GM19099 (cell line): ENCODE results near the gene TBCD.

Source experiments
- POLR2A ChIP-seq: IDR thresholded peaks from 3 replicates; pipeline ENCODE4 v1.6.1; 2011; ENCODE audit warnings: low read depth; ENCODE audit not compliant: insufficient read length; ENCODE audit errors: extremely low read depth

Gene TBCD

DNA sequence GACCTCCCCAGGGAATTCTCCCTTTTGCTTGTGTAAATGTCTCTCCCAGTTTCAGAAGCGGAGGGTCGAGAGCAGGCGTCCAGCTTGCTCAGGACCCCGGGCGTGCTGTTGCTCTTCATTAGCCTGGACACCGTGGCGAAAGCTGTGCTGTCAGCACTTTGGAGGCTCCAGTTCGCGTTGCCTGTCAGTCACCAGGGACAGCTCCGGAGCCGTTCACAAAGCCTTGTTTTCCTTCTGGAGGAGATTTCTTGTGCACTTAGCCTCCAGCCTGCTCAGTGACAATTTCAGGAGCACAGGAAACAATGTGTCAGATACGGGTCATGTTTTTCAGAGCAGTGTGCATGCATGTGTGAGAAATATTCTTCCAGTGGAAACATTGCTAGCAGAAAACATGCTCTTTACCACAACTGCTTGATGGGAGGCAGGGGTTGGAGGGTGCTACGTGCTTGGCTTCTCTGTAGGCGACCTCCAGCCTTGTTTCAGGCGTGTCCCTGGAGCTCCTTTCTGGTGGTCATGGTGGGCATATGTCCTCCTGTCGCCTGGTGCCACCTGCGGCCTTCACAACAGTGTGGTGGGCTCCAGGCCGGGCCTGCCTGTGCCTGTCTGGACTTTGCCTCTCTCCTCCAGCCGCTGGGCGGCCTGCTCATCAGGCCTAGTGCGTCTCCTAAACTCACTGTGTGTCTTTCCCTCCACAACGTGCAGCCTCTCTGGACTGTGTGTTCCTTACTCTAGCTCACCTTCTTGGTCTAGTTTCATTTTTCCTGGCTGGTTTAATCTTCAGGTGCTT, 59.0 kb downstream of the TBCD start:
- no peak for TF ChIP-seq POLR2A

DNA sequence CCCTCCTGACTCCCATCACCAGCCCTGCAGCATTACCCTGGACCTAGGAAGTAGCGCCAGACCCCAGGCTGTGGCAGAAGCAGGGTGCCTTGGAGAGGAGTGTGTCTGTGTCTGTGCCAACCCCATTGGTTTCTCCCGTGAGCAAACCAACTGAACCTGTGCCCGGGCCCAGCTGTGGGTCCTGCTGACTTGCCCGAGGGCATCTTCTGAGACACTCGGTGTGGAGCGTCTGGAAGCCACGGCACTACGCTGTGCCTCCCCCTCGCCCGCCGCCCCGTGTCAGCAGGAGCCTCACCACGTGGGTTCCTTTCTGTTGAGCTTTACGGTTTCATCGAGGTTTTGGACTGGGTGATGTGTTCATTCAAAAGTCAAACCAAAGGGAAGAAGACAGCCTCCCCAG, 60.2 kb downstream of the TBCD start:
- no peak for TF ChIP-seq POLR2A

DNA sequence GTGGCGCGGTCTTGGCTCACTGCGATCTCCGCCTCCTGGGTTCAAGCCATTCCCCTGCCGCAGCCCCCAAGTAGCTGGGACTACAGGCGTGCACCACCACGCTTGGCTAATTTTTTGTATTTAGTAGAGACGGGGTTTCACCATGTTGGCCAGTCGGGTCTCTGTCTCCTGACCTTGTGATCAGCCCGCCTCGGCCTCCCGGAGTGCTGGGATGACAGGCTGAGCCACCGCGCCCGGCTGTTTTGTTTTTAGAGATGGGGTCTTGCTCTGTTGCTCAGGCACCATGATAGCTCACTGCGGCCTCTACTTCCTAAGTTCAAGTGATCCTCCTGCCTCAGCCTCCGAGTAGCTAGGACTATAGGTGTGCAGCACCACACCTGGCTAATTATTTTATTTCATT, 60.7 kb downstream of the TBCD start:
- TF ChIP-seq POLR2A = no peak

DNA sequence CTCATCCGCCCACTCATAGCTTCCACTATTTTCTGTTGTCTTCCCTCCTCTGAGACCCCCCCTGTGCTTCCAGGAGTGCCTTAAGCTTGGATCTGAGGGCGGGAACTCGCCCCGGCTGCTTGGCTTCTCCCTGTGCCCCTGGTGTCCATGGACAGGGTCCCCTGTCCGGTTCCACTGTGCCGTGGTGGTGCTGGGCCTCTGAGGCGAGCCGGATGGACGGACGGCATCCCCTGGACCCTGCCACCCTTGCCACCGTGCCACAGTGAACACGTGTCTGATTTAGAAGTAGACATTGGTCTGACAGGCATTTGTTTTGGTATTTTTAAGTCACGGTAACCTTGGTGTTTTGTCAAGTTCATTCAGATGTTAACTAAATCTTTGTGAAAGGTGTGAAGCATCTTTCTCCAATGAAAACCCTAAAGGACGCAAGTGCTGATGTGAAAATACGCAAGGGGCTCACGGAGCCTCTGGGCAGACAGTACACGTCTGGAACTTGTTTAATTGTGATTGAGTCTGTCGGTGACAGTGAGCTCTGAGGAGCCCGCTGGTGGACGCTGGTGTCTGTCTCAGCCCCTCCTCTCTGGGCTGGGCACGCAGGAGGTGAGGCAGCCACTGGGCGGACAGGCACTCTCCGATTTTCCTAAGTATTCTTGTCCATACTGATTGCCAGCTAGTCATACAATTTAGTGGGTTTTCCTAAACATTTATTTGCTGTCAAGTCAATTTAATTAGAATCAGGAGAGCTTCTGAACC, 61.6 kb downstream of the TBCD start:
- no peak for TF ChIP-seq POLR2A

DNA sequence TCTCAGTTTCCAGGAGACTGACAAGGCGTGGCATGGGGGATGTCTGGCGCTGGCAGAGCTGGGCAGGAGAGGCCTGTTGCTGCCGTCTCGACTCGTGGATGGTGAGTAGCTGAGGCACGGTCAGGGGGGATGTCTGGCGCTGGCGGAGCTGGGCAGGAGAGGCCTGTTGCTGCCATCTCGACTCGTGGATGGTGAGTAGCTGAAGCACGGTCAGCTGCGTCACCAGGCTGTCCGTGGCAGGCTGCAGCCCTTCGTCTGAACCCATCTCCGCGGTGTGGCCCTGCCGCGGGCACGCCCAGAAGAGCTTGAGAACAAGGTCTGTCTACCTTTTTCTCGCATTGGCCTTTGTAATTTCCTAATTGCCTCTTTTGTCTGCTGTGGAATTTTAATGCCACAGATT, 63.0 kb downstream of the TBCD start:
- no peak for TF ChIP-seq POLR2A

DNA sequence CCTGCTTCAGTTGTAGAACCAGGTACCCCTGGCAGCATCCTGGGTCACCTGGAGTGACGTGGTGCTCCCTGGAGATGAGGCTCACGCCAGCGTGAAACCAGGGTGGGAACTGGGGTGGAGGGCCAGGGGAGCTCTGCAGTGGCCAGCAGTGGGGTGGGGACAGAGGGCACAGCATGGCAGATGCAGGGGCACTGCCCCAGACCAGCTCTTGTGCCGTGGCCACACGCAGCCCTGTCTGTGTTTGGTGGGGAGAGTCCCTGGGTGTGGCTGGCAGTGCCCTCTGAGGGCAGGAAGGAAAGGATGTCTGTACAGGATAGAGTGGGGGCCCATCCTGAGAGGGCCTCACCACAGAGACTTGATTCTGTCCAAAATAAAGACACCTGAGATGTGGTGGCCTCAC, 63.5 kb downstream of the TBCD start:
- no peak for TF ChIP-seq POLR2A

DNA sequence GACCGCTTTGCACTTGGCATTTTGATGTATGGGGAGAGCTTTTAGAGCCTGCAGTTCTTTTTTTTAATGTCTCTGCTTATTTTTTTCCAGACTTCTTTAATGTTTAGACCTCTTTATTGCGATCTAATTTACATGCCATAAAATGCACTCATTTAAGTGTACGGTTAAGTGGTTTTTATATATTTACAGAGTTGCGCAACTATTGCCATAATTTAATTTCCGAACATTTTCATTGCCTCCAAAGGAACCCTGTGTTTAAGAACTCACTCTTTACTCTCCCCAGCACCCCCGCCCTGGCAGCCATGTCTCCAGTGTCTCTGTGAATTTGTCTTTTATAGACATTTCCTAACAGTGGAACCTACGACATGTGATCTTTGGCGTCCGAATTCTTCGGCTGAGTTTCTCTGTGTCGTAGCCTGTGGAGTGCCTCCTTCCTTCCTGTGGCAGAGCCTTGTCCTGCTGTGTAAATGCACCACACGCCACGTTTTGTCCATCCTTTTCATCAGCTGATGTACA, 64.0 kb downstream of the TBCD start:
- TF ChIP-seq POLR2A = no peak

DNA sequence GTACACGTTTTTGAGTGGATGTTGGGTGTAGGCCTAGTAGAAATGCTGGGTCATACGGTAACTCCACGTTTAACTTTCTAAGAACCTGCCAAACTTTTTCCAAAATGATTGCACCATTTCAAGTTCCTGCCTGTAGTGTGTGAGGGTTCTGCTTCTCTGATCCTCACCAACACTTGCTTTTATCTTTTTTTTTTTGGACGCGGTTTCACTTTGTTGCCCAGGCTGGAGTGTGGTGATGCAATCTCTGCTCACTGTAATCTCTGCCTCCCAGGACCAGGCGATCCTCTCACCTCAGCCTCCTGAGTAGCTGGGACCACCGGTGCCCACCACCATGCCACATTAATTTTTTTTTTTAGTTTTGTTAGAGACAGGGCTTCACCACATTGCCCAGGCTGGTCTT, 64.5 kb downstream of the TBCD start:
- TF ChIP-seq POLR2A = no peak

DNA sequence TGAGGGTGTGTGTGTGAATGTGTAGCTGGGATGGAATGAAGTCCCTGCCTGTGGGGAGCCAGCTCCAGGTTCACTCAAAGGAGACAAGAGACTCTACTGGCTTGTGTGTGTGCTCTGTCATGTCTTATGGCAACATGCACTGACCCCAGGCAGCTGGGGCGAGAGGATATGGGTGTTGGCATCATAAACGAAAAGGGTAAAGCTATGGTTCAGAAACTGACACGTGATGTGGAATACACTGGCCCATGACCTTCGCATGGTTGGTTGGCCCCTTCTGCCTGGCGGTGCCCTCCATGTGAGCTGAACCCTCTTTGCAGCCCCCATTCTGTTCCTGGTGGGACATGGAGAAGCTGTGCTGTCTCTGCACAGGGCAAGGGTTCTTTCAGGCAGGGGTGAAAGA, 66.1 kb downstream of the TBCD start:
- no peak for TF ChIP-seq POLR2A

DNA sequence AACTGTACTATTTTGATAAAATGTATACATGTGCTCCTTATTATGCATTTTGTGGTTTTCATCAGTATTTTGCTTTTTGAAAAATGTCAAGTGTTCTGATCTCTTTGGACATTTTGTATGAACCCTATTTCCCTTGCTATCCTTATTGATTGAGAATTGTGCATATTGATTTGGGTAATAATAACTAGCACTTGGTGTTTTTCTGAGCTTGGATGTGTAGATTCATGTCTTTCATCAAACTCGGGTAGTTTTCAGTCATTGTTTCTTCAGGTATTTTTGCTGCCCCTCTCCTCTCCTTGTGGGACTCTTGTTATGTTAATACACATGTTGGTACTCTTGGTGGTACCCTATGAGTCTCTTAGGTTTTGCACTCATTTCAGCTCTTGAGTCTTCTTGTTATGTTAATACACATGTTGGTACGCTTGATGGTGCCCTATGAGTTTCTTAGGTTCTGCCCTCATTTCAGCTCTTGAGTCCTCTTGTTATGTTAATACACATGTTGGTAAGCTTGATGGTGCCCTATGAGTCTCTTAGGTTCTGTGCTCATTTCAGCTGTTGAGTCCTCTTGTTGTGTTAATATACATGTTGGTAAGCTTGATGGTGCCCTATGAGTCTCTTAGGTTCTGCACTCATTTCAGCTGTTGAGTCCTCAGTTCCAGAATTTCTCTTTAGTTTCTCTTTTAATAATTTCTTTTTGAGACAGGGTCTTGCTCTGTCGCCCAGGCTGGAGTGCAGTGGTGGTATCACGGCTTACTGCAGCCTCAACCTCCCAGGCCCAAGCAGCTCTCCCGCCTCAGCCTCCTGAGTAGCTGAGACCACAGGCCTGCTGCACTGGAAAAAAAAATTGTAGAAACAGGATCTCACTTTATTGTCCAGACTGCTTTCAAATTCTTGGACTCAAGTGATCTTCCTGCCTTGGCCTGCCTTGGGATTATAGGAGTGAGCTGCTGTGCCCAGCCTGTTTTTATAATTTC, 68.7 kb downstream of the TBCD start:
- no peak for TF ChIP-seq POLR2A

DNA sequence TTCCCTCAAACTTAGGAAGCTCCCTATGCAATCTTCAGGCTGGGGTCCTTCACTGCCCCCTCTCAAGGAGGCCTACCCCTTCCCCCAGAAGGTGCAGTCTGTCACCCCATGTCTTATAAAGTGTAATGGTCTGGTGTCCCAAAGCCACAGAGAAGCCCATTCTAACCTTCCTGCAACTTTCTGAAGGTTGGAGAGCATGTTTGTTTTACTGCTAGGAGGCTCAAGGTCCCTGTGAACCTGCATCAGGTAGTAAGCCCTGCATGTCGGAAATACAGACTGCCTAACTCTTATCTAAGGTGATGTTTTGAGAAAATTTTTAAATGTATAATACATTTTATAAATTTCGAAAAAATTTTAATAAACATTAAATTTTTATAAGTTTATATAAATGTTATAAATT, 69.7 kb downstream of the TBCD start:
- TF ChIP-seq POLR2A = no peak

DNA sequence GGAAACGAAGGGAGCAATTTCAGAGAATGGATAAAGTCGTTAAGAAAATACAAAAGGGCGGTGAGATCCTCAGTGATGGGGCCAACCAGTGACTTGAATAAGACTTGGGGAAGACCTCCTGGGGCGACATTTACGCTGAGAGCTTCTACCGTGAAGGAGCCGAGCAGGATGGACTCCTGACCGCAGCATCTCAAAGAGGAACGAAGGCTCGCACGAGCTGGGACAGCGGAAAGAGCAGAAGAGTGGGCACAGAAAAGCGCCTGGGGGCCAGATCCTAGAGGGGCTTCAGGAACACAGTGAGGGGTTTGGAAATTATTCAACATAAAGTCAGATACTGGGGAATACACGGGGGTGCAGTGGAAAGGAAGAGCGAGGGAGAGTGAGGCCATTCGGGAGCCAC, 70.4 kb downstream of the TBCD start:
- no peak for TF ChIP-seq POLR2A

DNA sequence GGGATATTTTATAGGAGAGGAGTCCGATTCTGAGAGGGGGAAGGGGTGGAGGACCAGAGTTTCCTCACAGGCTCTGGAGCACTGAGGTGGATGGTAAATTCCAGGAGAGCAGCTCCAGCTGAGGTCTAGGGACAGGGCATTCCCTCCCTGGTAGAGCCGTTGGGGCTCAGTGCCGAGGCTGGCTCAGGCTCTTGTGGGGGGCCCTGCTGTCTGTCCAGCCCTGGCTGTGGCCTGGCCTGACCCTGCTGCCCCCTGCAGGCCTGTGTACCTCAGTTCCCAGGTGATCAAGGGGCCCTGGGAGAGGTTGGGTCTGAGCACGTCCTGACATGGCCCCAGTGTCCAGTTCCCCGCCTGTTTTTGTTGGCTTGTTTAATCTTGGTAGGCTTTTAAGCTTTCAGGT, 71.1 kb downstream of the TBCD start:
- no peak for TF ChIP-seq POLR2A

DNA sequence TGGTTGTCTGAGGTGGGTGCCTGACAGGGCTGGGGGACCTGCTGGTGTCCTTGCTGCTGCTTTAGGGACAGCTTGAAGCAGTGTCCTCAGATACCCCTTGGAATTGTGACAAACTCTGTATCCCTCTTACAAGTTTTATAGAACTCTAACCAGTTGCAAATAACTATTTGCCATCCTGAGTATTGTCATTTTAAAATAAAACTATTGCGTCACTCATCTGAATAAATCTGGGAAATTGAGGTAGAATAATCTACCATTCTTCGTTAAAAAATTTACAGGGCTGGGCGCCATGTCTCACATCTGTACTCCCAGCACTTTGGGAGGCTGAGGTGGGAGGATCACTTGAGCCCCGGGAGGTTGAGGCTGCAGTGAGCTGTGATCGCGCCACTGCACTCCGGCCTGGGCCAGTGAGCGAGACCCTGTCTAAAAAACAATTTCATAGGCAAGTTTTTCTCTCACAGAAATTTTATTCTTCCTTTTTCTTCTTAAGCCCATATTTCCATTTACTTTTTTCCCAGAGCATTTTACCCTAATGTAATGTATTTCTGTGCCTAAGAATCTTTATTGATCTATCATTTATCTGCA, 73.8 kb downstream of the TBCD start:
- TF ChIP-seq POLR2A = no peak

DNA sequence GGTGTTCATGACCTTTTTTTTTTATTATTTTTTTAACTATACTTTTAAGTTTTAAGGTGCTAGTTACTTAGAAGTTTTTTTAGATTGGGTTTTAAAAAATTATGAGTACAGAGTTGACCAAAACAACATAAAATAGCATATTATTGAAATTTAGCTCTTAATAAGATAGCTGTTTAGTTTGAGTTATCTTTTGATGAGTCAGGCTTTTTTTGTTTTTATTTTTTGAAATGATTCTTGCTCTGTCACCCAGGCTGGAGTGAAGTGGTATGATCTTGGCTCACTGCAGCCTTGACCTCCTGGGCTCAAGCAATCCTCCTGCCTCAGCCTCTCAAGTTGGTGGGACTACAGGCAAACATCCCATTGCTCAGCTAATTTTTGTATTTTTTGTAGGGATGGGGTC, 74.3 kb downstream of the TBCD start:
- TF ChIP-seq POLR2A = no peak
